ENCODE data around the gene IL10RB. TPM values are rescaled to one million over a fixed set of nuclear protein-coding genes. Genes with fewer than 3 reads are reported as not detected.

Gene IL10RB
- total and polyA plus RNA-seq, 2 of the 13 experiments (the other 11 are each of a cell fraction or from before 2014, with no cell fraction given): 17.4 to 18.2 TPM

- TF ChIP-seq REST (IDR thresholded peaks at IDR 0.05; ENCODE audit: borderline replicate concordance in 1 of 2, low read depth in 1 of 2, low read length in 2 of 2) (no peak; a peak in 1 of 4 replicates), ZBTB42 (CRISPR knock-in tag; IDR thresholded peaks at IDR 0.05) (no peak), HNRNPLL (IDR thresholded peaks at IDR 0.05; ENCODE audit: low read depth, low read length, poor library complexity, severe bottlenecking) (peak; percentile 46), HDAC2 (CRISPR knock-in tag; IDR thresholded peaks at IDR 0.05) (0 out of 2 replicates have a peak, but pooled peaks have one; percentile 5), CHCHD3 (CRISPR knock-in tag; IDR thresholded peaks at IDR 0.05) (0 out of 2 replicates have a peak, but pooled peaks have one; percentile 39), AGO1 (IDR thresholded peaks at IDR 0.05; ENCODE audit: low read depth, low read length, poor library complexity, severe bottlenecking) (no peak), ZNF772 (CRISPR knock-in tag; IDR thresholded peaks at IDR 0.05) (peak; percentile 37; the same call in 1 of the 2 replicates), ZNF644 (CRISPR knock-in tag; IDR thresholded peaks at IDR 0.05; ENCODE audit: low read depth) (no peak), ZNF232 (CRISPR knock-in tag; IDR thresholded peaks at IDR 0.05; ENCODE audit: borderline replicate concordance) (0 out of 2 replicates have a peak, but pooled peaks have one; percentile 26), PHF5A (CRISPR knock-in tag; IDR thresholded peaks at IDR 0.05; ENCODE audit: low read depth, unreplicated experiment) (no peak), ZNF503 (CRISPR knock-in tag; IDR thresholded peaks at IDR 0.05) (no peak), RXRA (CRISPR knock-in tag; IDR thresholded peaks at IDR 0.05) (peak; percentile 4; the same call in 1 of the 2 replicates), ZBTB38 (CRISPR knock-in tag; IDR thresholded peaks at IDR 0.05) (0 out of 2 replicates have a peak, but pooled peaks have one; percentile 5), SAP130 (CRISPR knock-in tag; IDR thresholded peaks at IDR 0.05; ENCODE audit: low read depth) (peak; percentile 26), ZNF326 (CRISPR knock-in tag; IDR thresholded peaks at IDR 0.05; ENCODE audit: borderline replicate concordance) (no peak), MBD4 (IDR thresholded peaks at IDR 0.05; ENCODE audit: borderline replicate concordance, low read length) (no peak), ZNF558 (CRISPR knock-in tag; IDR thresholded peaks at IDR 0.05; ENCODE audit: borderline replicate concordance) (no peak), SIX4 (CRISPR knock-in tag; IDR thresholded peaks at IDR 0.05) (no peak), ZBTB49 (CRISPR knock-in tag; IDR thresholded peaks at IDR 0.05; ENCODE audit: borderline replicate concordance) (no peak), MATR3 (CRISPR knock-in tag; IDR thresholded peaks at IDR 0.05) (no peak), ETV6 (CRISPR knock-in tag; conservative IDR thresholded peaks at IDR 0.05) (0 out of 2 replicates have a peak, but pooled peaks have one; percentile 30), ZNF33B (CRISPR knock-in tag; IDR thresholded peaks at IDR 0.05) (no peak), STAG1 (CRISPR knock-in tag; IDR thresholded peaks at IDR 0.05) (no peak)
These were observed 36.2 kb upstream of the IL10RB start, which contains the start of gene IFNAR2 (continued) for GRCh38 chr21:33229784-33230544.
